HG02840 (cell line): Measurements from ENCODE around the gene DOK5.

ENCODE experiments used
- ATAC-seq: cut with Tn5 transposase; IDR thresholded peaks from one replicate; pipeline ENCODE4 v1.9.1; 2021; ENCODE audit warnings: mild to moderate bottlenecking, moderate library complexity, moderate number of reproducible peaks; ENCODE audit not compliant: unreplicated experiment, low FRiP score

DOK5 gene

GRCh38 chr20:54555150-54555549 lies 79.8 kb downstream of the DOK5 start:
- ATAC-seq: no peak

- ATAC-seq: no peak
These were observed 81.0 kb downstream of the DOK5 start for GRCh38 chr20:54556406-54556805.

- ATAC-seq: no peak
These were observed 82.6 kb downstream of the DOK5 start for GRCh38 chr20:54557806-54558590.

GRCh38 chr20:54559890-54560289 lies 84.5 kb downstream of the DOK5 start:
- no peak for ATAC-seq

GRCh38 chr20:54560357-54560756 lies 85.0 kb downstream of the DOK5 start:
- no peak for ATAC-seq

- ATAC-seq: no peak
These were observed 89.9 kb downstream of the DOK5 start for GRCh38 chr20:54565255-54565654.

GRCh38 chr20:54566031-54566688 lies 90.8 kb downstream of the DOK5 start:
- ATAC-seq: no peak

GRCh38 chr20:54570561-54570960 lies 95.2 kb downstream of the DOK5 start:
- ATAC-seq: no peak

- ATAC-seq: no peak
These were observed 97.5 kb downstream of the DOK5 start for GRCh38 chr20:54572665-54573435.

- no peak for ATAC-seq
These were observed 98.4 kb downstream of the DOK5 start for GRCh38 chr20:54573838-54574237.

- no peak for ATAC-seq
These were observed 101.1 kb downstream of the DOK5 start for GRCh38 chr20:54576518-54576917.

GRCh38 chr20:54577637-54578036 lies 102.2 kb downstream of the DOK5 start:
- ATAC-seq: no peak

GRCh38 chr20:54585217-54585616 lies 109.8 kb downstream of the DOK5 start:
- ATAC-seq: no peak

- ATAC-seq: no peak
These were observed 112.0 kb downstream of the DOK5 start for GRCh38 chr20:54587408-54587807.

GRCh38 chr20:54589402-54590030 lies 114.1 kb downstream of the DOK5 start:
- no peak for ATAC-seq

- ATAC-seq: no peak
These were observed 115.5 kb downstream of the DOK5 start for GRCh38 chr20:54590856-54591255.

GRCh38 chr20:54596651-54597050 lies 121.3 kb downstream of the DOK5 start:
- no peak for ATAC-seq

- ATAC-seq: no peak
These were observed 123.0 kb downstream of the DOK5 start for GRCh38 chr20:54598352-54598751.

- ATAC-seq: no peak
These were observed 125.2 kb downstream of the DOK5 start for GRCh38 chr20:54600634-54601033.

GRCh38 chr20:54601831-54602515 lies 126.6 kb downstream of the DOK5 start:
- ATAC-seq: no peak
